H1 (cell line): ENCODE data around the gene TTC32. TPM values are rescaled to one million over a fixed set of nuclear protein-coding genes. Genes with fewer than 3 reads are reported as not detected.

ENCODE experiments used
- CTCF ChIA-PET: fragments of 300-600 bp; sonication (Branson Sonifier 250); formaldehyde crosslinking; loops from one replicate; lab custom pipeline; 2021; ENCODE audit not compliant: partially characterized antibody; lab: Charles Lee
- POLR2A ChIA-PET: fragments of 300-600 bp; sonication (Branson Sonifier 250); formaldehyde crosslinking; loops from one replicate; lab custom pipeline; 2021; ENCODE audit warnings: inconsistent platforms; ENCODE audit not compliant: partially characterized antibody; lab: Charles Lee
- DNase-seq, 2 experiments: peaks; one replicate each; pipeline versions ENCODE4 v3.0.0 to v3.0.0-alpha.2; 2010 to 2022; ENCODE audit warnings: low spot score in 2 of 2, low read depth in 1 of 2, mixed read lengths in 1 of 2
- FAIRE-seq: peaks from 2 replicates; lab custom pipeline; 2011; peaks lifted over from hg19 to GRCh38; lab: Jason Lieb, UNC
- H2AFZ ChIP-seq: 2 replicates; pipeline ENCODE4 v1.8.1; 2012; ENCODE audit warnings: low read length, inconsistent platforms
- H2AK5ac ChIP-seq: 2 replicates; pipeline ENCODE4 v1.6.1; 2013; ENCODE audit warnings: low read depth, low read length
- H2BK120ac ChIP-seq: replicated peaks from 2 replicates; pipeline ENCODE3; 2013; ENCODE audit warnings: low read depth, low read length, inconsistent platforms
- H2BK12ac ChIP-seq: 2 replicates; pipeline ENCODE4 v1.6.1; 2013; ENCODE audit warnings: low read depth, low read length
- H2BK15ac ChIP-seq: 2 replicates; pipeline ENCODE4 v1.6.1; 2013; ENCODE audit warnings: low read length
- H2BK20ac ChIP-seq: 2 replicates; pipeline ENCODE4 v1.6.1; 2013; ENCODE audit warnings: low read length
- H2BK5ac ChIP-seq: 2 replicates; pipeline ENCODE4 v1.6.1; 2013; ENCODE audit warnings: low read depth, low read length
- H3K14ac ChIP-seq: 2 replicates; pipeline ENCODE4 v1.6.1; 2013; ENCODE audit warnings: inconsistent platforms; ENCODE audit not compliant: insufficient read length
- H3K18ac ChIP-seq: 2 replicates; pipeline ENCODE4 v1.6.1; 2013; ENCODE audit warnings: low read length; ENCODE audit errors: extremely low read depth
- H3K23ac ChIP-seq: 2 replicates; pipeline ENCODE4 v1.6.1; 2013; ENCODE audit warnings: inconsistent platforms; ENCODE audit not compliant: insufficient read length
- H3K23me2 ChIP-seq: 2 replicates; pipeline ENCODE4 v1.6.1; 2013; ENCODE audit warnings: low read depth, low read length
- H3K27ac ChIP-seq: 2 replicates; pipeline ENCODE4 v1.6.1; 2011; ENCODE audit warnings: low read depth, low read length, inconsistent platforms
- H3K27me3 ChIP-seq, 4 experiments: replicated peaks in 1 of 4; 1 replicate in 1 of 4; 2 replicates in 3 of 4; pipeline versions ENCODE4 v1.6.1 to v1.8.1; 2011 to 2013; ENCODE audit warnings: low read length in 3 of 4, mild to moderate bottlenecking in 3 of 4, inconsistent platforms in 2 of 4, mixed read lengths in 2 of 4, moderate library complexity in 1 of 4; ENCODE audit not compliant: control insufficient read depth in 3 of 4, insufficient read depth in 3 of 4; ENCODE audit errors: extremely low read depth in 1 of 4
- H3K36me3 ChIP-seq, 4 experiments: 2 replicates each; pipeline versions ENCODE4 v1.6.1 to v1.8.1; 2011 to 2013; ENCODE audit warnings: mild to moderate bottlenecking in 4 of 4, low read length in 3 of 4, moderate library complexity in 2 of 4, control low read depth in 1 of 4, inconsistent platforms in 1 of 4; ENCODE audit not compliant: insufficient read depth in 4 of 4, control insufficient read depth in 2 of 4
- H3K4ac ChIP-seq: replicated peaks from 2 replicates; pipeline ENCODE3; 2013; ENCODE audit warnings: low read length, low read depth, mixed read lengths, inconsistent platforms; ENCODE audit not compliant: insufficient read length
- H3K4me1 ChIP-seq, 4 experiments: replicated peaks in 1 of 4; 1 replicate in 1 of 4; 2 replicates in 3 of 4; pipeline versions ENCODE4 v1.6.1 to v1.8.1; 2011 to 2013; ENCODE audit warnings: low read length in 3 of 4, inconsistent platforms in 2 of 4, mixed read lengths in 1 of 4; ENCODE audit not compliant: insufficient read depth in 4 of 4, control insufficient read depth in 3 of 4
- H3K4me2 ChIP-seq, 2 experiments: 2 replicates each; pipeline versions ENCODE4 v1.6.1 to v1.8.1; 2011 to 2013; ENCODE audit warnings: low read depth in 2 of 2, low read length in 2 of 2, control low read depth in 1 of 2, inconsistent platforms in 1 of 2, mild to moderate bottlenecking in 1 of 2; ENCODE audit not compliant: insufficient read depth in 1 of 2
- H3K4me3 ChIP-seq, 4 experiments: fragments of 200-600, 300-600 bp in 1 of 4; sonication (generic), shearing (Covaris generic), sonication (Bioruptor Twin) in 1 of 4; 2 replicates each; pipeline versions ENCODE4 v1.5.1 to v1.8.1; 2011 to 2016; ENCODE audit warnings: low read length in 4 of 4, low read depth in 3 of 4, control low read depth in 2 of 4, inconsistent platforms in 2 of 4, mild to moderate bottlenecking in 2 of 4, mixed read lengths in 1 of 4, moderate library complexity in 1 of 4; ENCODE audit not compliant: insufficient read depth in 2 of 4; ENCODE audit errors: extremely low read depth in 1 of 4
- H3K56ac ChIP-seq: replicated peaks from 2 replicates; pipeline ENCODE3; 2013; ENCODE audit warnings: low read depth, mild to moderate bottlenecking, mixed read lengths, low read length, inconsistent platforms; ENCODE audit not compliant: insufficient read length
- H3K79me1 ChIP-seq: 2 replicates; pipeline ENCODE4 v1.6.1; 2013; ENCODE audit warnings: low read depth, low read length, control low read depth
- H3K79me2 ChIP-seq, 2 experiments: 2 replicates each; pipeline versions ENCODE4 v1.6.1 to v1.8.1; 2012 to 2013; ENCODE audit warnings: low read length in 2 of 2, mild to moderate bottlenecking in 2 of 2, inconsistent platforms in 1 of 2; ENCODE audit not compliant: insufficient read depth in 2 of 2, control insufficient read depth in 1 of 2
- H3K9ac ChIP-seq, 4 experiments: replicated peaks in 1 of 4; 1 replicate in 1 of 4; 2 replicates in 3 of 4; pipeline versions ENCODE4 v1.6.1 to v1.8.1; 2011 to 2013; ENCODE audit warnings: low read depth in 3 of 4, low read length in 3 of 4, control low read depth in 2 of 4, mild to moderate bottlenecking in 2 of 4, moderate library complexity in 2 of 4, inconsistent platforms in 1 of 4; ENCODE audit errors: extremely low read depth in 1 of 4
- H3K9me3 ChIP-seq, 2 experiments: 2 replicates each; pipeline versions ENCODE4 v1.6.1 to v1.8.1; 2012 to 2013; ENCODE audit warnings: mild to moderate bottlenecking in 2 of 2, moderate library complexity in 2 of 2, control low read depth in 1 of 2, inconsistent platforms in 1 of 2, low read depth in 1 of 2, low read length in 1 of 2, mixed read lengths in 1 of 2; ENCODE audit not compliant: insufficient read depth in 2 of 2
- H4K20me1 ChIP-seq, 2 experiments: replicated peaks in 1 of 2; 2 replicates each; pipeline versions ENCODE3 to v1.8.1; 2011 to 2013; ENCODE audit warnings: inconsistent platforms in 2 of 2, low read length in 2 of 2, mild to moderate bottlenecking in 1 of 2; ENCODE audit not compliant: insufficient read depth in 2 of 2, control insufficient read depth in 1 of 2
- H4K5ac ChIP-seq: 2 replicates; pipeline ENCODE4 v1.6.1; 2013; ENCODE audit warnings: low read length, low read depth, mixed read lengths, inconsistent platforms; ENCODE audit not compliant: insufficient read length
- H4K8ac ChIP-seq: 2 replicates; pipeline ENCODE4 v1.8.0; 2013; ENCODE audit warnings: mild to moderate bottlenecking, moderate library complexity, low read length, inconsistent platforms; ENCODE audit not compliant: insufficient read depth; ENCODE audit errors: extremely low read depth
- H4K91ac ChIP-seq: replicated peaks from 2 replicates; pipeline ENCODE3; 2013; ENCODE audit warnings: low read length, mixed read lengths, inconsistent platforms; ENCODE audit not compliant: insufficient read length
- NRF1 ChIP-seq: IDR thresholded peaks from 2 replicates; pipeline ENCODE4 v1.6.1; 2011; ENCODE audit warnings: mild to moderate bottlenecking, low read depth, low read length, improper control_type of control experiment
- WGBS, 2 experiments: shearing (Covaris generic) in 1 of 2; methylation state at CpG; one replicate each; pipeline versions ENCODE4 v1.1.6 to v1.1.7; 2013 to 2015; ENCODE audit warnings: low lambda C conversion rate in 2 of 2, mixed read lengths in 2 of 2, inconsistent platforms in 1 of 2, low coverage in 1 of 2, missing lambda C conversion rate in 1 of 2; ENCODE audit not compliant: insufficient replicate concordance in 2 of 2, insufficient coverage in 1 of 2, insufficient read length in 1 of 2; ENCODE audit errors: extremely low coverage in 1 of 2, missing lambda C conversion rate in 1 of 2; 5-methylcytosine and 5-hydroxymethylcytosine counted together
- polyA plus RNA-seq, 7 experiments: library from polyadenylated mRNA; depleted of rRNA in 3 of 7; stranded (reverse) in 5 of 7; unstranded in 2 of 7; fragments of >200 nt in 5 of 7; fragments of 200-250 nt in 2 of 7; gene quantifications; 1 replicate in 5 of 7; 2 replicates in 1 of 7; 4 replicates in 1 of 7; pipeline versions ENCODE4 v1.2.1 to v1.2.3, GENCODE V29; 2011 to 2013; ENCODE audit warnings: missing spikeins in 2 of 7, mixed read lengths in 2 of 7
- total RNA-seq: library from RNA; stranded (reverse); fragmentation: NEBNext Ultra II Directional; extraction: Animal tissue kit (Norgen Biotek cat#: 25700); gene quantifications from 2 replicates; pipeline ENCODE4 v1.2.1, GENCODE V29; 2021

TTC32 gene
- total and polyA plus RNA-seq, 2 of the 8 experiments (the other 6 are each of a cell fraction or from before 2014, with no cell fraction given) = 6.8 to 8.7 TPM

GRCh38 chr2:19932928-19933327, 31.1 kb upstream of the TTC32 start:
- no peak overlapping the region for H2BK12ac ChIP-seq
- WGBS, 2 experiments = 89% methylated on average over 2 of the region's 2 CpGs; no CpG with 5 or more reads in 1 of the 2 experiments
- no peak overlapping the region for H3K27ac ChIP-seq
- no peak overlapping the region for H3K56ac ChIP-seq
- H3K4me3 ChIP-seq = no peak overlapping the region
- ChIA-PET CTCF (interaction anchor here (1.3 to 1.4 kb wide), 2 partner anchors 82 to 293 kb away, joined by 3 to 7 read pairs; no protein-coding TSS in a partner anchor), POLR2A (no interaction called here)
- H2BK5ac ChIP-seq = no peak overlapping the region
- H2BK120ac ChIP-seq = no peak overlapping the region
- no peaks in the 10 kb centered on the region for H3K4me1 ChIP-seq
- no peak for DNase-seq
- H3K9me3 ChIP-seq = peaks cover 2 to 6% of the 10 kb centered on the region in 2 experiments; a peak in 3 of 4 replicates
- no peak overlapping the region for H3K4ac ChIP-seq
- H3K27me3 ChIP-seq = no peaks in the 10 kb centered on the region
- no peaks in the 10 kb centered on the region for H3K23me2 ChIP-seq
- H2BK20ac ChIP-seq = no peak overlapping the region
- no peak for TF ChIP-seq NRF1
- H3K4me2 ChIP-seq = no peak overlapping the region
- no peak overlapping the region for H2AK5ac ChIP-seq
- no peak overlapping the region for H4K8ac ChIP-seq
- H3K79me2 ChIP-seq = no peaks in the 10 kb centered on the region
- FAIRE-seq = no peak
- H3K18ac ChIP-seq = no peak overlapping the region
- no peak overlapping the region for H3K9ac ChIP-seq
- no peak overlapping the region for H2AFZ ChIP-seq
- H4K91ac ChIP-seq = no peak overlapping the region
- no peak overlapping the region for H4K5ac ChIP-seq
- H4K20me1 ChIP-seq = no peaks in the 10 kb centered on the region
- H3K36me3 ChIP-seq = peaks cover 3 to 70% (median 34%) of the 10 kb centered on the region in 4 experiments; a peak in 7 of 8 replicates
- H3K14ac ChIP-seq = no peak overlapping the region
- no peak overlapping the region for H3K23ac ChIP-seq
- no peak overlapping the region for H2BK15ac ChIP-seq
- H3K79me1 ChIP-seq = no peaks in the 10 kb centered on the region
